OCI-LY1 (cell line): ENCODE measurements around the gene ASF1B.
A peak's percentile ranks its signal among the peaks of the same experiment; 100 is the strongest.

ENCODE experiments used
- H2AFZ ChIP-seq: fragments of 200-600 bp; sonication (generic), shearing (Covaris generic); 2 replicates; pipeline ENCODE4 v1.6.0; 2014; ENCODE audit warnings: antibody characterized with exemption, mild to moderate bottlenecking, low read length
- H3F3A ChIP-seq: fragments of 200-600 bp; sonication (generic), shearing (Covaris generic); 2 replicates; pipeline ENCODE4 v1.6.0; 2014; ENCODE audit warnings: mild to moderate bottlenecking, antibody characterized with exemption, low read length, moderate library complexity; ENCODE audit not compliant: insufficient read depth
- H3K27ac ChIP-seq: fragments of 200-600 bp; sonication (generic); 2 replicates; pipeline ENCODE4 v1.5.1; 2014; ENCODE audit warnings: low read length, mixed run types, mild to moderate bottlenecking, low read depth; ENCODE audit not compliant: poor library complexity, severe bottlenecking
- H3K27me3 ChIP-seq: fragments of 200-600 bp; sonication (generic); 2 replicates; pipeline ENCODE4 v1.6.0; 2014; ENCODE audit warnings: antibody characterized with exemption, mild to moderate bottlenecking, low read length, moderate library complexity; ENCODE audit not compliant: insufficient read depth
- H3K36me3 ChIP-seq: fragments of 200-600 bp; sonication (generic); 2 replicates; pipeline ENCODE4 v1.6.1; 2014; ENCODE audit warnings: mild to moderate bottlenecking, antibody characterized with exemption, low read length, moderate library complexity, mixed read lengths; ENCODE audit not compliant: insufficient read depth
- H3K4me1 ChIP-seq: fragments of 200-600 bp; sonication (generic); 2 replicates; pipeline ENCODE4 v1.5.1; 2014; ENCODE audit warnings: mild to moderate bottlenecking, low read length, moderate library complexity; ENCODE audit not compliant: insufficient read depth, severe bottlenecking
- H3K4me2 ChIP-seq: fragments of 200-600 bp; sonication (generic), shearing (Covaris generic); 2 replicates; pipeline ENCODE4 v1.6.1; 2014; ENCODE audit warnings: low read length
- H3K4me3 ChIP-seq: fragments of 200-600 bp; sonication (generic); 2 replicates; pipeline ENCODE4 v1.5.1; 2014; ENCODE audit warnings: low read length, low read depth, mild to moderate bottlenecking, mixed read lengths; ENCODE audit not compliant: poor library complexity, severe bottlenecking
- H3K79me2 ChIP-seq: fragments of 200-600 bp; shearing (Covaris generic); 2 replicates; pipeline ENCODE4 v1.6.1; 2016; ENCODE audit warnings: mixed run types, low read length, mixed read lengths; ENCODE audit not compliant: insufficient read depth
- H3K9ac ChIP-seq: fragments of 200-600 bp; sonication (generic), shearing (Covaris generic); 2 replicates; pipeline ENCODE4 v1.6.1; 2014; ENCODE audit warnings: mild to moderate bottlenecking, low read length, mixed read lengths
- H3K9me2 ChIP-seq: fragments of 200-600 bp; sonication (generic), shearing (Covaris generic); 2 replicates; pipeline ENCODE4 v1.6.1; 2014; ENCODE audit warnings: low read depth, mild to moderate bottlenecking, low read length, mixed read lengths
- H3K9me3 ChIP-seq: fragments of 200-600 bp; shearing (Covaris generic); 2 replicates; pipeline ENCODE4 v1.6.1; 2014; ENCODE audit warnings: low read length, mixed read lengths
- H4K20me1 ChIP-seq: fragments of 200-600 bp; sonication (generic), shearing (Covaris generic); 2 replicates; pipeline ENCODE4 v1.6.0; 2016; ENCODE audit warnings: mild to moderate bottlenecking, low read length; ENCODE audit not compliant: insufficient read depth
- CTCF ChIP-seq: fragments of 200-600 bp; sonication (generic), shearing (Covaris generic); IDR thresholded peaks from 2 replicates; pipeline ENCODE4 v1.5.1; 2017; ENCODE audit warnings: mild to moderate bottlenecking, antibody characterized with exemption, low read length, moderate library complexity, mixed read lengths
- EZH2 ChIP-seq: fragments of 200-600 bp; sonication (generic), shearing (Covaris generic); IDR thresholded peaks from 2 replicates; pipeline ENCODE4 v1.8.0; 2017; ENCODE audit warnings: borderline replicate concordance, mixed run types, mild to moderate bottlenecking, antibody characterized with exemption, low read length, moderate library complexity, mixed read lengths

Gene ASF1B

GRCh38 chr19:14117668-14118164, 18.7 kb downstream of the ASF1B start, which contains the start of gene PRKACA:
Gene PRKACA (minus strand): TSS chr19:14117762. CDS start chr19:14117547, 215 bp downstream.
- Histone ChIP-seq H3K4me3 (peak within 1 kb of the TSS; percentile 88), H3K4me1 (peaks cover 48% of the 10 kb centered on the region), H3K27me3 (no peaks in the 10 kb centered on the region), H3K9me3 (no peaks in the 10 kb centered on the region), H3K27ac (peak within 1 kb of the TSS; percentile 63), H3K4me2 (peak within 1 kb of the TSS; percentile 96), H2AFZ (no peak within 1 kb of the TSS), H3K36me3 (peaks cover 3% of the 10 kb centered on the region; the same call in 1 of the 2 replicates), H3K9me2 (no peaks in the 10 kb centered on the region), H3K9ac (peak within 1 kb of the TSS; percentile 80), H3F3A (0 out of 2 replicates have a peak, but pooled peaks cover 4% of the 10 kb centered on the region), H3K79me2 (no peaks in the 10 kb centered on the region), H4K20me1 (no peaks in the 10 kb centered on the region)
- TF ChIP-seq CTCF (no peak), EZH2 (no peak)

GRCh38 chr19:14116918-14117578, 19.3 kb downstream of the ASF1B start:
- H3K4me3 ChIP-seq = peak overlapping the region; percentile 88
- TF ChIP-seq CTCF = no peak
- TF ChIP-seq EZH2 = no peak

GRCh38 chr19:14116525-14116917, 19.9 kb downstream of the ASF1B start:
- Histone ChIP-seq H3K4me2 (peak overlapping the region; percentile 96), H3K4me3 (peak overlapping the region; percentile 88), H3K9ac (peak overlapping the region; percentile 80), H3F3A (0 out of 2 replicates have a peak, but pooled peaks cover 4% of the 10 kb centered on the region), H3K27me3 (no peaks in the 10 kb centered on the region), H3K9me3 (no peaks in the 10 kb centered on the region), H3K36me3 (no peaks in the 10 kb centered on the region), H3K9me2 (no peaks in the 10 kb centered on the region), H2AFZ (no peak overlapping the region), H3K4me1 (peaks cover 51% of the 10 kb centered on the region), H4K20me1 (no peaks in the 10 kb centered on the region), H3K79me2 (no peaks in the 10 kb centered on the region), H3K27ac (no peak overlapping the region)
- TF ChIP-seq CTCF (no peak), EZH2 (no peak)

More at GRCh38 chr19:14116918-14117578, 19.3 kb downstream of the ASF1B start:
- Histone ChIP-seq H3K27me3 (no peaks in the 10 kb centered on the region), H3K4me2 (peak overlapping the region; percentile 96), H3K9ac (peak overlapping the region; percentile 80), H3K9me3 (no peaks in the 10 kb centered on the region), H3F3A (0 out of 2 replicates have a peak, but pooled peaks cover 4% of the 10 kb centered on the region), H3K79me2 (no peaks in the 10 kb centered on the region), H3K9me2 (no peaks in the 10 kb centered on the region), H3K4me1 (peaks cover 51% of the 10 kb centered on the region), H3K36me3 (no peaks in the 10 kb centered on the region), H4K20me1 (no peaks in the 10 kb centered on the region), H3K27ac (no peak overlapping the region), H2AFZ (no peak overlapping the region)
